GM10248 (cell line): ENCODE data around the gene SLC35F4.

Experiments used
- CTCF ChIA-PET: fragments of 300-600 bp; sonication (Branson Sonifier 250); formaldehyde crosslinking; extraction: SDS; loops from one replicate; lab custom pipeline; 2021; ENCODE audit warnings: antibody characterized with exemption; lab: Yijun Ruan, JAX
- POLR2A ChIA-PET: fragments of 350-650 bp; sonication (Branson Sonifier 250); formaldehyde crosslinking; extraction: SDS; loops from one replicate; lab custom pipeline; 2020; ENCODE audit warnings: antibody characterized with exemption; lab: Yijun Ruan, JAX
- DNase-seq: peaks from one replicate; pipeline ENCODE4 v3.0.0; 2012; ENCODE audit errors: extremely low spot score
- CTCF ChIP-seq: IDR thresholded peaks from 2 replicates; pipeline ENCODE4 v1.5.1; 2012; ENCODE audit warnings: mild to moderate bottlenecking, low read depth; ENCODE audit errors: extremely low read depth, missing control alignments, control extremely low read depth

SLC35F4 gene

GRCh38 chr14:57574617-57575288 lies 291.1 kb downstream of the SLC35F4 start:
- TF ChIP-seq CTCF: no peak
- ChIA-PET CTCF (interaction anchor here (1.0 kb wide), 1 partner anchor 17 kb away, joined by 3 read pairs; no protein-coding TSS in a partner anchor), POLR2A (no interaction called here)
- DNase-seq: no peak

- TF ChIP-seq CTCF: no peak
- no peak for DNase-seq
- ChIA-PET POLR2A (no interaction called here), CTCF (interaction anchor here (1.1 to 1.7 kb wide), 2 partner anchors 11 to 15 kb away, joined by 5 to 7 read pairs; no protein-coding TSS in a partner anchor)
Observed at GRCh38 chr14:57573173-57573572, 292.7 kb downstream of the SLC35F4 start.

GRCh38 chr14:57568554-57568953 lies 297.3 kb downstream of the SLC35F4 start:
- DNase-seq: no peak
- ChIA-PET CTCF (interaction anchor here (2.0 kb wide), 1 partner anchor 10 kb away, joined by 4 read pairs; no protein-coding TSS in a partner anchor), POLR2A (no interaction called here)
- TF ChIP-seq CTCF: no peak

GRCh38 chr14:57567220-57567619 lies 298.7 kb downstream of the SLC35F4 start:
- DNase-seq: no peak
- ChIA-PET POLR2A (no interaction called here), CTCF (interaction anchor here (2.0 kb wide), 1 partner anchor 9 kb away, joined by 4 read pairs; no protein-coding TSS in a partner anchor)
- no peak for TF ChIP-seq CTCF

- ChIA-PET CTCF (interaction anchor here (0.8 to 1.1 kb wide), 2 partner anchors 12 to 23 kb away, joined by 3 read pairs; no protein-coding TSS in a partner anchor), POLR2A (no interaction called here)
- no peak for TF ChIP-seq CTCF
- DNase-seq: peak; percentile 12
Observed at GRCh38 chr14:57560681-57561080, 305.2 kb downstream of the SLC35F4 start.

GRCh38 chr14:57559576-57559975 lies 306.3 kb downstream of the SLC35F4 start:
- DNase-seq: no peak
- ChIA-PET CTCF (no interaction called here), POLR2A (no interaction called here)
- TF ChIP-seq CTCF: no peak
